ENCODE measurements around the gene LGR4.
"Not testable (repeated sequence)": the region's sequence is repeated elsewhere in the genome, so short reads cannot be mapped to it uniquely, and the experiment has no call there.

LGR4 gene

GRCh38 chr11:27455667-27456066 lies 16.9 kb downstream of the LGR4 start:
- no peak for DNase-seq

DNA sequence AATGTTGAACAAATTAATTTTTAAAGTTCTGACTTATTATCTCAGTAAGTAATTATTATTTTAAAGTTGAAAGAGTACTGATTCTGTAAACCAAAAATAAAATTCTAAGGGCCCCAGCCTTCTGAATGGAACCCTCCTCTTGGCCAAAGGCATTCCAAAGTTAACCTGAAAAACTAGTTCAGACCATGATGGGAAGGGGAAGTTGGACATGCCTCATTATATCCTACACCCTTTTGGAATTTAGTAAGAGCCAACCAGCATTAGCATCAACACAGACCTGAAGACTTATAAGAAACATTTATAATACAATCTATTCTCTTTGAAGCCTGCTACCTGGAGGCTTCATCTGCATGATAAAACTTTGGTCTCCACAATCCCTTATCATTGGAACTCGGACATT lies 18.9 kb downstream of the LGR4 start:
- DNase-seq = no peak

- no peak for DNase-seq
Observed at GRCh38 chr11:27452147-27452546, 20.4 kb downstream of the LGR4 start.

DNA sequence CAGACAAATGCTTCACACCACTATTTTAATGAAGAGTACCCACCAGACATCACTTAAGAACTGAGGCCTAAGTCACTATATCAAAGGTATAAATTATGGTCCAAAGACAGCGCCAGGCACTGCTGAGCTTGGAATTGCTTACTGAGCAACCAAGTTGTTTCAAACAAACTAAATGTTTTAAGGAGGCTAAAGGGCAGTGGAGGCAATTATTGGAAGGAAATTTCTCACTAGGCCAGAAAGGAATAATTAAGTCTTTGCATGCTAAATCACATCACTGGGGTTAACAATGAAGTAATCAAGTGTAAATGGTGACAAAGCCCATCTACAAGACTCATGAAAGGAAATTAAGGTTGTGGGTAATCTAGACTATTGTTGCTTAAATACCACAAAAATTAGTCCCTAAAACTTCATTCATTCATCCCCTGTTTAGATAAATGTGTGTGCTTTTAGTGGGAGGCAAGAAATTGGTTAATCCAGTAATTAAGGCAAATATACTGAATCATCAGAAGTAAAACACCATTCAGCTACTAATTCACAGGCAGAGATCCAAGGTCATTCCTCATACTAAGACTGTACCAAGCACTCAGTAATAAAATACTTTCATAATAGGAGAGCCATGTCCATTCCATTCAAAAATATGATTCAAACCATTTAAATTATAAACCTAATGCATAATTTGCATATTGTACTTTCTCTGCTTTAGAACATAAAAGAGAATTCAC lies 21.2 kb downstream of the LGR4 start:
- no peak for DNase-seq

GRCh38 chr11:27448184-27448540 lies 24.4 kb downstream of the LGR4 start:
- not testable (repeated sequence) for DNase-seq

DNA sequence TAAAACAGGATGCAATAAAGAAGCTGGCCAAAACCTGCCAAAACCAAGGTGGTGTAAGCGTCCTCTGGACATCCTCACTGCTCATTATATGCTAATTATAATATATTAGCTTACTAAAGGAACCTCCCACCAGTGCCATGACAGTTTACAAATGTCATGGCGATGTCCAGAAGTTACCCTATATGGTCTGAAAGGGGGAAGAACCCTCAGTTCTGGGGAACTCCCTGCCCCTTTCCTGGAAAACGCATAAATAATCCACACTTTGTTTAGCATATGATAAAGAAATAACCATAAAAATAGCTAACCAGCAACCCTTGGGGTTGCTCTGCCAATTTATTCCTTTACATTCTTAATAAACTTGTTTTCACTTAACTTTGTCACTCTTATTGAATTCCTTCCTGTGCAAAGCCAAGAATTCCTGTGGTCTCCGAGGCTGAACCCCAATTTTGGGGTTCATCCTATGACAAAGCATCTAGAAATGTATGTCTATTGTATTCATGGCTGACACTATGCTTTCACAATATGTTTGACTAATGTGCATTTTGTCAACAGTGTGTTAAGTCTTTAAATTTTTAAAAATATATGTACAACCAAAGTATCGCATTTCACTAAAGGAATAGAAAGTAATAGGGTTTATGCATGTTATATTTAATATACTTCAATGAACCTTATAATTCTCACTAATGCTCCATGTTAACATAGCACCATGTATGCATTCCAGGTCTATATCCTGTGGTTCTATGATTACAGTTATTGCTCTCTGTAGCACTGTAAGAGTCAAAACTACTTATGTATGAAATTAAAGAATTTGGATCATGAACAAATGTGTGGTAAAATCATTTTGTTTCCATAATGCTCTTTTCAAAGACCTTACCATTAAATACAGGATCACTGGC lies 25.1 kb downstream of the LGR4 start:
- no peak for DNase-seq

DNA sequence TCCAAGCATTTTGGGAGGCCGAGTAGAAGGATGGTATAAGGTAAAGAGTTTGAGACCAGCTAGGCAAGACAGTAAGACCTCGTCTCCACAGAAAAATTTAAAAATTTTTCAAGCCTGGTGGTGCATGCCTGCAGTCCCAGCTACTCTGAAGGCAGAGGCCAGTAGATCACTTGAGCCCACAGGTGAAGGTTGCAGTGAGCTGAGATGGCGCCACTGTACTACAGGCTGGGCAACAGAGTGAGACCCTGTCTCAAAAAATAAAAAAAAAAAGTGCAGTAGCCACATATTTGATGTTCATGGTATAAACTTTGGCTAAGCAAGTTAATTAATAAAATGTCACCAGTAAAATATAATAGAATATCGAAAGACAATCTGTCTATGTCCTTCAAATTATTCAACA lies 27.0 kb downstream of the LGR4 start:
- no peak for DNase-seq

- DNase-seq = no peak
Observed at GRCh38 chr11:27444801-27445215, 27.8 kb downstream of the LGR4 start.

DNA sequence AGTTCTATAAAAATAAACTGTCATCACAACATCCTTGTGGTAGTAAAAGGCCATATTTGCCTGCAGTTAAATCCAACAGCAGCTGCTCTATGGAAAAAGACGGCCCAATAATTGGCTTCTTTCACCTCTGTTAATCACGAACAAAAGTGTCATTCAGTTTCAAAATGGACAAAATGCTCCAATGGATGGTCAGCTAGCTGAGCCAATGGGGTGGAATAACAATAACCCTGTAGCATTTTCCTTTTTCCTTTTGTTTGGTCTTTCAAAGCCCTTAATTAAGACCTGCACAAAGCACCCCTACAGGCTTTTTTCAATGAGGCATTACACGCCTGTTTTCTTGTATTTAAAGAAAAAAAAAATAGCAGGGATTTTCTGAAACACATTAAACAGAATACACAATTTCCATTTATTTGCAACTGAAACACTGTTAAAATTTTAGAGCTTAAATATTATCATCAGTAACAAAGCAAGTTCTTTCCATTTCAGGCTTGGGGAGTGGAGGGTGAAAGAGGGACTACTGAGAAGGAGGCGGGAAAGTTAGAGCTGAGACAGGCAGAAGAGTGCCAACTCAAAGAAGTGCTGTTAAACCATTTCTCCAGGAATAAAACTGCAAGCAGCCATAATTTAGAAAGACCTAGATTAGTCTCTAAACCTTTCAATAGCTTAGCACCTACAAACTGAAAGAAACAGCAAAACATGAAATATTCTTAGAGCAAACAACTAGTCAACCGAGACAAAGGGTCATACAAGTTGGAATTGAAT lies 28.7 kb downstream of the LGR4 start:
- DNase-seq = no peak

DNA sequence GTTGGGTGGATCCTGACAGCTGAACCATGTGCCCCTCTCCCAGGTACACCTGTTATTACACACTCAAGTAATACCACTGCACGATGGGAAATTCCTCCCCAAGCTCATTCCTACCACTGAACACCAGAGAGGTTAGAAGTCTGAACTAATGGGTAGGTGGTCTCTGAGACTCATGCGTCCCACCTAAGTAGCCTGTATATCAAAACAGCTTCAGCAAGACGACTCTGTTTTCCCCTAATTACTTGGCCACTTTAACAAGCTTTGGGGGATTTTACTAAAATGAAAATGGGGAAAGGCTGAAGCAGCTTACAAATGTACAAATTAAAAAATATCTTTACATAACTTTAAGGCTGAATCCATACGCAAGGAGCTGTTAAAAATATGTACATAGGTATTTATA lies 29.4 kb downstream of the LGR4 start:
- no peak for DNase-seq

GRCh38 chr11:27440090-27440489 lies 32.5 kb downstream of the LGR4 start:
- no peak for DNase-seq

- DNase-seq = no peak
Observed at GRCh38 chr11:27438595-27438981, 34.0 kb downstream of the LGR4 start.

DNA sequence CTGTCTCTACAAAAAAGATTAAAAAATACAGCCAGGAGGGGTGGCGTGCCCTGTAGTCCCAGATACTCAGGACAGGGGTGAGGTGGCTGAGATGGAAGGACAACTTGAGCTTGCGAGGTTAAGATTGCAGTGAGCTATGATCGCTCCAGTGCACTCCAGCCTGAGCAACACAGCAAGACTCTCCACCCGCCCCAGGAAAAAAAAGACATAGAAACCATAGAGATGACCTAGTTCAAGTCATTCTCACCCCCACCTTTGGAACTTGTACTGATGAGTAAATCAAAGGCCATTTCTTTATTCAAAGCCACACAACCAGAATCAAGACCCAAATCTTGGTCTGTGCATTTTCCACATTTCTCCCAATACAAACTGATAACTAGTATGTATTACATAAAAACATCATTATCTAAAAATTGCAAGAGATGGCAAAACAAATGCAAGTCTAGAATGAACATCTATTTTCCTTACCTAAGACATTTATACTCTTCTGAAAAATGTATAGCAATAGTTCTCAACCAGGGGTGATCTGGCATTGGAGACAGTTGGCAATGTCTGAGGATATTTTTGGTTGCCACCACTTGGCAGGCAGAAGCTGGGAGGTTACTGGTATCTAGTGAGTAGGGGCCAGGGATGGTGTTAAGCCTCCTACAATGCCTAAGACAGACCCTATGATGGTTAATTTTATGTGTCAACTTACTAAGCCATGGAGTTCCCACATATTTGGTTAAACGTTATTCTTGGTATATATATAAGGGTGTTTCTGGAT lies 34.6 kb downstream of the LGR4 start:
- no peak for DNase-seq

DNA sequence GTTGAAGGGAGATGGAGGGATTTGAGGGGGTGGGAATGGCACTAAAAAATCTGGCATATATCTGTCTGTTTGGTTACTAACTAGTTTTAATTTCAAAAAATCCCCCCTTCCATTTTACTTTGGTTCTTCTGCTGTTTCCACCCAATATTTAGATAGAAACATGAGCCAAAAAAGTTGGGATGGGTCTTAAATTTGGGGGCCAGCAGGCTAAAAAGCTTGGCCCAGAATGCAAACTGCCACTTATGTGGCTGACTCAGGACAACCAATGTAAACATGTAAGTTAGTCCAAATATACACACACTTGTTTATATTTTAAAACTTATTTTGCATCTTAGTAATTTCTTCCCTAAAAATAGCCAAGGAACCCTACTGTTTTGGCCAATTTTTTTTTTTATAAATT lies 35.7 kb downstream of the LGR4 start:
- no peak for DNase-seq

GRCh38 chr11:27433742-27434141 lies 38.8 kb downstream of the LGR4 start:
- no peak for DNase-seq

GRCh38 chr11:27431808-27432207 lies 40.8 kb downstream of the LGR4 start:
- no peak for DNase-seq

DNA sequence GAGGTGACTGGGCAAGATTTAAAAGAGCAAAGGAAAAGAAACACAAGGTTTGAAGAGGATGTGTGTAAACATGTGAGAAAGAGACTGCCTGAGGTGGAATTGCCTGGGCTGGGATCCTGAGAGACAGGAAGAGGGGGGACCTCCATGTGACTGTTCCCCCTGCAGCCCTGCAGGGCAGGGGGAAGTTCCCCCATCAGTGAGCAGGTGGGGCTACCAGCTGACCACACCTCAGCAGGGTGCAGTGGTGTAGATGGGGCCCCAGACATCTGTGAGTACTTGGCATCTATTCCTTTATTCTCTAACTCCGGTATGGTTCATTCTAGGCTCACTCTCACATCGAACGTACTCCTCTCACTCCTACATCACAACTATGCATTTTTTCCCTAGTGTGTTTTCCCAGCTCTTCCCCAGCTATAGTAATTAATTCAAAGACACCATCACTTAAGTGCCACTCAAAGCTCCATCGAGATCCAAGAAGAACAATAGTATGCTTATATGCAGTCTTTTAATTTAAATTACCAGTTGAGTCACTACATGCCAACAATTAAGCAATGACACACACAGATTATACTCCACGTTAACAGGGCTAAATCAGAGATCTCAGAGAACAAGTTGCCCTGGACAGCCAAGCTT lies 42.7 kb downstream of the LGR4 start:
- no peak for DNase-seq

- no peak for DNase-seq
Observed at GRCh38 chr11:27427183-27427980, 45.2 kb downstream of the LGR4 start.

GRCh38 chr11:27425814-27426213 lies 46.8 kb downstream of the LGR4 start:
- DNase-seq = no peak

GRCh38 chr11:27423125-27423524 lies 49.5 kb downstream of the LGR4 start:
- DNase-seq = no peak

- DNase-seq = no peak
Observed at GRCh38 chr11:27421819-27422494, 50.6 kb downstream of the LGR4 start.

All from CD4-positive, alpha-beta T cell treated with Interleukin-15 for 1 hour (primary cell).